T-cell (primary cell): ENCODE data around the gene EXOC3L1. TPM values are rescaled to one million over a fixed set of nuclear protein-coding genes. Genes with fewer than 3 reads are reported as not detected.
A peak's percentile ranks its signal among the peaks of the same experiment; 100 is the strongest.

Experiments used
- ATAC-seq, 4 experiments: fragments of 200-7000 bp in 3 of 4; fragments of 150-1000 bp in 1 of 4; cut with Tn5 transposase; replicated peaks in 1 of 4; 1 replicate in 3 of 4; 2 replicates in 1 of 4; pipeline ENCODE4 v1.10.0; 2021; ENCODE audit warnings: moderate library complexity in 3 of 4, mild to moderate bottlenecking in 2 of 4, moderate number of reproducible peaks in 1 of 4
- CTCF ChIA-PET, 2 donors: fragments of 300-600 bp; sonication (Branson Sonifier 250); formaldehyde crosslinking; loops; one replicate each; lab custom pipeline; 2022; ENCODE audit warnings: antibody characterized with exemption in 2 of 2; lab: Charles Lee
- POLR2A ChIA-PET, 2 donors: fragments of 300-600 bp; sonication (Branson Sonifier 250); formaldehyde crosslinking; loops; one replicate each; lab custom pipeline; 2022; ENCODE audit warnings: antibody characterized with exemption in 2 of 2; lab: Charles Lee
- DNase-seq, 35 experiments: peaks; one replicate each; pipeline versions ENCODE4 v3.0.0 to v3.0.0-alpha.2; 2013 to 2023
- H3K27ac ChIP-seq: one replicate; pipeline ENCODE4 v1.5.1; 2013; ENCODE audit warnings: low read length
- H3K27me3 ChIP-seq, 2 experiments: replicated peaks in 1 of 2; 1 replicate in 1 of 2; 2 replicates in 1 of 2; pipeline versions ENCODE4 v1.6.1 to v1.7.0; 2013; ENCODE audit warnings: low read length in 1 of 2, mixed read lengths in 1 of 2; ENCODE audit not compliant: control insufficient read depth in 2 of 2, insufficient read depth in 2 of 2; ENCODE audit errors: extremely low read depth in 1 of 2
- H3K36me3 ChIP-seq, 2 donors: 1 replicate in 1 of 2; 2 replicates in 1 of 2; pipeline versions ENCODE4 v1.6.1 to v1.7.0; 2013; ENCODE audit warnings: low read length in 1 of 2; ENCODE audit not compliant: control insufficient read depth in 2 of 2, insufficient read depth in 1 of 2; ENCODE audit errors: extremely low read depth in 1 of 2
- H3K4me1 ChIP-seq, 2 experiments: 1 replicate in 1 of 2; 2 replicates in 1 of 2; pipeline versions ENCODE4 v1.6.1 to v1.7.0; 2013; ENCODE audit warnings: low read length in 2 of 2, mixed read lengths in 1 of 2; ENCODE audit not compliant: insufficient read depth in 2 of 2, control insufficient read depth in 1 of 2; ENCODE audit errors: extremely low read depth in 1 of 2
- H3K4me3 ChIP-seq, 2 donors: 1 replicate in 1 of 2; 2 replicates in 1 of 2; pipeline versions ENCODE4 v1.5.1 to v1.7.0; 2013; ENCODE audit warnings: mild to moderate bottlenecking in 2 of 2, low read length in 1 of 2, moderate library complexity in 1 of 2; ENCODE audit not compliant: control insufficient read depth in 1 of 2; ENCODE audit errors: extremely low read depth in 1 of 2
- H3K9me3 ChIP-seq: 2 replicates; pipeline ENCODE4 v1.7.0; 2013
- H3K27ac Mint-ChIP-seq, 2 donors: one replicate each; pipeline ENCODE4 v1.8.0; 2020 to 2021; ENCODE audit warnings: mild to moderate bottlenecking in 2 of 2, mixed read lengths in 2 of 2
- H3K27me3 Mint-ChIP-seq, 2 donors: one replicate each; pipeline ENCODE4 v1.8.0; 2021 to 2022; ENCODE audit warnings: mixed read lengths in 2 of 2
- H3K36me3 Mint-ChIP-seq: one replicate; pipeline ENCODE4 v1.8.0; 2021; ENCODE audit warnings: mixed read lengths
- H3K4me1 Mint-ChIP-seq, 3 donors: one replicate each; pipeline ENCODE4 v1.8.0; 2020 to 2022; ENCODE audit warnings: mixed read lengths in 3 of 3, mild to moderate bottlenecking in 1 of 3
- H3K4me3 Mint-ChIP-seq, 3 donors: one replicate each; pipeline ENCODE4 v1.8.0; 2020 to 2022; ENCODE audit warnings: mild to moderate bottlenecking in 3 of 3, mixed read lengths in 3 of 3, moderate library complexity in 3 of 3
- H3K9me3 Mint-ChIP-seq, 3 donors: one replicate each; pipeline ENCODE4 v1.8.0; 2020 to 2022; ENCODE audit warnings: mixed read lengths in 3 of 3
- WGBS: methylation state at CpG from one replicate; pipeline ENCODE4 v1.1.5; 2013; ENCODE audit warnings: missing lambda C conversion rate; ENCODE audit not compliant: insufficient coverage; 5-methylcytosine and 5-hydroxymethylcytosine counted together
- total RNA-seq, 35 experiments: library from RNA in 6 of 35; stranded (reverse) in 6 of 35; fragments of 120-200 nt in 1 of 35; gene quantifications; one replicate each; pipeline versions ENCODE4 v1.2.1 to v1.2.4 and lab custom pipeline; 2013 to 2026

EXOC3L1 gene
- total RNA-seq, 5 donors from 2014 or later (not counting 1 experiment from before 2014, with no cell fraction given) = 0.25 TPM; not detected in 4

DNA sequence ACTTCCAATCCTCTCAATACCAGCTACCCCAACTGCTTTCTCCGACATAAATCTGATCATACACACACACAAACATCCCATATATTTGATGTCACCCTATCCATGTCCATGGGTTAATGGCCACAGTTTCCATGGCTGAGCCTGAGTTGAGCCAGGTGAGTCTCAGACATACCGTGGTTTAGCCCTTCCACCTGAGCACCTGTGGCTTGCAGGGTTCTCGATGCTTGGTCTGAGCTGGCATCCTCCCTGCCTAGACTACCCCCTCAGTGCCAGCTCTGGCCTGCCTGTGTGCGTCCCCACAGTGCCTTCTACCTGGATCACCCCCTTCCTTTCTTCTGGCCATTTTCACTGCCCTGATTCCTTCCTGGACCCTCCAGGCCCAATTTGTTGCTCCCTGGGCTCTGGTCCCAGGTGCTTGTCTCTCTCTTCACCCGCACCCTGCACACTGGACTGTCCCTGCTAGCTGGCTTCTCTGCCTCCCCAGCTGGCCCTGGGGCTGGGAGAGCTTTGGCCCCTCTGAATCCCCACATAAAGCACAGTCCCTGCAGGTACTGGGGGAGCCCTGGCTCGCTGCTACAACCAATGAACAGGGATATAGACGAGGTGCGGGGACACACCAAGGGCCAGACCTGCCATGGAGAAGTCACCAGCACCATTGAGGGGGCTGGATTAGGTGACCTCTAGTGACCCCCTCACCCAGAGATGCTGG lies 16.3 kb upstream of the EXOC3L1 start:
- H3K36me3 Mint-ChIP-seq = peaks cover 4% of the 10 kb centered on the region
- Histone ChIP-seq H3K36me3 (peaks cover 21 to 27% of the 10 kb centered on the region in 2 donors), H3K9me3 (no peaks in the 10 kb centered on the region), H3K27ac (no peak overlapping the region), H3K4me3 (no peak overlapping the region), H3K27me3 (no peaks in the 10 kb centered on the region), H3K4me1 (no peaks in the 10 kb centered on the region)
- peaks cover 0 to 8% (median 0%) of the 10 kb centered on the region in 3 donors for H3K4me1 Mint-ChIP-seq
- H3K27me3 Mint-ChIP-seq = no peaks in the 10 kb centered on the region
- 93% methylated on average over 8 of the region's 8 CpGs for WGBS
- H3K27ac Mint-ChIP-seq = peak overlapping the region in 1 of 2 donors; percentile 5
- POLR2A ChIA-PET = no interaction called here
- no peak for ATAC-seq
- no peaks in the 10 kb centered on the region for H3K9me3 Mint-ChIP-seq
- H3K4me3 Mint-ChIP-seq = no peak overlapping the region
- CTCF ChIA-PET = no interaction called here
- DNase-seq = no peak

DNA sequence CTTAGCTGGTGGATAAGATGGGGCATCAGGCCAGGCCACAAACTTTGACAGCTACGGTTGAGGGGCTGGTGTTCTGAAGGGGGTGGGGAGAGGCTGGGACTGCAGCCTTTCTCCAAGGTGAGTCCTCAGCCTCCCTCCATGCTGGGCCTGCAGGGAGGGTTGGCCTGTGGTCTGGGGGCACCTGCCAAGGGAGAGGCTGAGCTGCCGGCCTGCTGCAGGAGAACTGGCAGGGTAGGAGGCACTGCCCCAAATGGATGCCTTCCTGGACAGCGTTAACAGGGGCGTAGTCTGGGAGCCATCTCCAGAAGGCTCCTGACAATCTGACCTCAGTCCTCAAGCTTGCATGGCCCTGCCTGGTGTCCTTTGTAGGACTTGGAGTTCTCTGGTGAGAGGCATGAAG lies 14.1 kb upstream of the EXOC3L1 start:
- H3K9me3 ChIP-seq = no peaks in the 10 kb centered on the region
- peaks cover 21 to 32% of the 10 kb centered on the region in 2 donors for H3K36me3 ChIP-seq
- no peak overlapping the region for H3K27ac ChIP-seq
- Mint-ChIP-seq H3K27me3 (no peaks in the 10 kb centered on the region), H3K4me1 (peaks cover 0 to 8% (median 0%) of the 10 kb centered on the region in 3 donors), H3K27ac (no peak overlapping the region), H3K36me3 (no peaks in the 10 kb centered on the region), H3K4me3 (no peak overlapping the region), H3K9me3 (no peaks in the 10 kb centered on the region)
- H3K4me1 ChIP-seq = no peaks in the 10 kb centered on the region
- H3K4me3 ChIP-seq = no peak overlapping the region
- no peak for DNase-seq
- no peak for ATAC-seq
- ChIA-PET POLR2A (no interaction called here), CTCF (no interaction called here)
- 79% methylated on average over 4 of the region's 4 CpGs for WGBS
- H3K27me3 ChIP-seq = no peaks in the 10 kb centered on the region

GRCh38 chr16:67202956-67203493 lies 13.1 kb upstream of the EXOC3L1 start:
- POLR2A ChIA-PET = no interaction called here
- no peak for DNase-seq
- 94% methylated on average over 18 of the region's 23 CpGs for WGBS
- H3K36me3 Mint-ChIP-seq = no peaks in the 10 kb centered on the region
- no peaks in the 10 kb centered on the region for H3K27me3 Mint-ChIP-seq
- Histone ChIP-seq H3K4me3 (no peak overlapping the region), H3K4me1 (no peaks in the 10 kb centered on the region), H3K27ac (no peak overlapping the region), H3K36me3 (peaks cover 26 to 37% of the 10 kb centered on the region in 2 donors), H3K27me3 (no peaks in the 10 kb centered on the region), H3K9me3 (no peaks in the 10 kb centered on the region)
- H3K4me1 Mint-ChIP-seq = peaks cover 0 to 8% (median 0%) of the 10 kb centered on the region in 3 donors
- CTCF ChIA-PET = interaction anchor here (0.5 to 1.0 kb wide), 3 partner anchors 15 to 380 kb away, joined by 3 to 5 read pairs (median 3); no protein-coding TSS in a partner anchor
- no peak overlapping the region for H3K4me3 Mint-ChIP-seq
- H3K27ac Mint-ChIP-seq = no peak overlapping the region
- no peaks in the 10 kb centered on the region for H3K9me3 Mint-ChIP-seq
- ATAC-seq = no peak

- Histone ChIP-seq H3K27me3 (no peaks in the 10 kb centered on the region), H3K4me3 (no peak overlapping the region), H3K36me3 (peaks cover 30 to 43% of the 10 kb centered on the region in 2 donors), H3K4me1 (peaks cover 0 to 2% of the 10 kb centered on the region in 2 experiments), H3K9me3 (no peaks in the 10 kb centered on the region), H3K27ac (no peak overlapping the region)
- no peak for DNase-seq
- H3K4me3 Mint-ChIP-seq = no peak overlapping the region
- POLR2A ChIA-PET = no interaction called here
- no peaks in the 10 kb centered on the region for H3K9me3 Mint-ChIP-seq
- 97% methylated on average over 6 of the region's 12 CpGs for WGBS
- H3K27ac Mint-ChIP-seq = no peak overlapping the region
- H3K27me3 Mint-ChIP-seq = no peaks in the 10 kb centered on the region
- peaks cover 0 to 8% (median 2%) of the 10 kb centered on the region in 3 donors for H3K4me1 Mint-ChIP-seq
- ATAC-seq = no peak
- peaks cover 4% of the 10 kb centered on the region for H3K36me3 Mint-ChIP-seq
- CTCF ChIA-PET = interaction anchor here (0.5 to 1.0 kb wide), 2 partner anchors 16 to 380 kb away, joined by 3 to 5 read pairs; no protein-coding TSS in a partner anchor
Observed at GRCh38 chr16:67202426-67202825, 12.5 kb upstream of the EXOC3L1 start.

GRCh38 chr16:67201411-67202345 lies 11.7 kb upstream of the EXOC3L1 start:
- Mint-ChIP-seq H3K4me1 (peaks cover 4 to 13% (median 7%) of the 10 kb centered on the region in 3 donors), H3K27ac (no peak overlapping the region), H3K4me3 (no peak overlapping the region), H3K27me3 (no peaks in the 10 kb centered on the region), H3K36me3 (peaks cover 7% of the 10 kb centered on the region), H3K9me3 (no peaks in the 10 kb centered on the region)
- WGBS = 94% methylated on average over 20 of the region's 40 CpGs
- H3K4me3 ChIP-seq = no peak overlapping the region
- ChIA-PET POLR2A (no interaction called here), CTCF (interaction anchor here (0.5 to 1.0 kb wide), 3 partner anchors 238 to 379 kb away, joined by 3 to 4 read pairs (median 3); no protein-coding TSS in a partner anchor)
- ATAC-seq (no peak), DNase-seq (no peak)
- no peaks in the 10 kb centered on the region for H3K27me3 ChIP-seq
- H3K4me1 ChIP-seq = peaks cover 0 to 8% of the 10 kb centered on the region in 2 experiments
- H3K9me3 ChIP-seq = no peaks in the 10 kb centered on the region
- H3K27ac ChIP-seq = no peak overlapping the region
- H3K36me3 ChIP-seq = peaks cover 30 to 50% of the 10 kb centered on the region in 2 donors

GRCh38 chr16:67200491-67200890 lies 10.6 kb upstream of the EXOC3L1 start:
- WGBS = 94% methylated on average over 8 of the region's 8 CpGs
- Histone ChIP-seq H3K4me1 (peaks cover 0 to 15% of the 10 kb centered on the region in 2 experiments), H3K9me3 (no peaks in the 10 kb centered on the region), H3K36me3 (peaks cover 27 to 62% of the 10 kb centered on the region in 2 donors), H3K27ac (no peak overlapping the region), H3K4me3 (no peak overlapping the region), H3K27me3 (no peaks in the 10 kb centered on the region)
- Mint-ChIP-seq H3K27me3 (no peaks in the 10 kb centered on the region), H3K9me3 (no peaks in the 10 kb centered on the region), H3K36me3 (peaks cover 19% of the 10 kb centered on the region), H3K27ac (no peak overlapping the region), H3K4me3 (no peak overlapping the region), H3K4me1 (peaks cover 13 to 18% (median 16%) of the 10 kb centered on the region in 3 donors)
- POLR2A ChIA-PET = no interaction called here
- DNase-seq (no peak), ATAC-seq (no peak)
- CTCF ChIA-PET = no interaction called here
